Panc1 (cell line): ENCODE measurements around the gene RDX. TPM values are rescaled to one million over a fixed set of nuclear protein-coding genes. Genes with fewer than 3 reads are reported as not detected.

Experiments
- ATAC-seq: fragments of 200-7000 bp; cut with Tn5 transposase; 2 replicates; pipeline ENCODE4 v1.9.1; 2020; ENCODE audit warnings: mild to moderate bottlenecking, moderate library complexity
- BruUV-seq: library from RNA; stranded (reverse); fragments of 400-500 nt; replicated peaks from 2 replicates; lab custom pipeline; 2021; lab: Mats Ljungman, UMichigan
- CTCF ChIA-PET: fragments of 300-600 bp; sonication (Branson Sonifier 250); formaldehyde crosslinking; loops from one replicate; lab custom pipeline; 2022; ENCODE audit warnings: antibody characterized with exemption; lab: Charles Lee
- POLR2A ChIA-PET: fragments of 300-600 bp; sonication (Branson Sonifier 250); formaldehyde crosslinking; loops from one replicate; lab custom pipeline; 2022; ENCODE audit warnings: antibody characterized with exemption; lab: Charles Lee
- DNase-seq: peaks from one replicate; pipeline ENCODE4 v3.0.0-alpha.2; 2010; ENCODE audit warnings: low read depth, low spot score
- H3K27ac ChIP-seq: 2 replicates; pipeline ENCODE4 v1.5.1; 2011; ENCODE audit warnings: mild to moderate bottlenecking, low read length, inconsistent platforms
- H3K27me3 ChIP-seq: fragments of 200-500 bp; sonication (Bioruptor generic); 2 replicates; pipeline ENCODE4 v1.6.0; 2014; ENCODE audit warnings: low read length, inconsistent platforms; ENCODE audit not compliant: control insufficient read depth, insufficient read depth
- H3K36me3 ChIP-seq: fragments of 200-500 bp; sonication (Bioruptor generic); 2 replicates; pipeline ENCODE4 v1.5.1; 2014; ENCODE audit warnings: inconsistent platforms, mild to moderate bottlenecking, low read length, moderate library complexity; ENCODE audit not compliant: control insufficient read depth, insufficient read depth
- H3K4me1 ChIP-seq: 2 replicates; pipeline ENCODE4 v1.5.1; 2011; ENCODE audit warnings: inconsistent platforms, mild to moderate bottlenecking, low read length, moderate library complexity; ENCODE audit not compliant: control insufficient read depth, insufficient read depth
- H3K4me3 ChIP-seq, 2 experiments: 2 replicates each; pipeline ENCODE4 v1.5.1; 2011 to 2012; ENCODE audit warnings: low read depth in 2 of 2, low read length in 2 of 2, mild to moderate bottlenecking in 2 of 2, inconsistent platforms in 1 of 2, moderate library complexity in 1 of 2
- H3K9me3 ChIP-seq: fragments of 200-500 bp; sonication (Bioruptor generic); 2 replicates; pipeline ENCODE4 v1.5.1; 2014; ENCODE audit warnings: low read depth, mild to moderate bottlenecking, inconsistent platforms, low read length, moderate library complexity; ENCODE audit not compliant: control insufficient read depth, insufficient read depth
- POLR2AphosphoS5 ChIP-seq: IDR thresholded peaks from 2 replicates; pipeline ENCODE4 v1.6.1; 2012; ENCODE audit warnings: mild to moderate bottlenecking, low read depth, low read length, moderate library complexity
- REST ChIP-seq, 2 experiments: IDR thresholded peaks; 2 replicates each; pipeline ENCODE4 v1.6.1; 2011 to 2012; ENCODE audit warnings: low read depth in 2 of 2, control low read depth in 1 of 2, low read length in 1 of 2, mild to moderate bottlenecking in 1 of 2, moderate library complexity in 1 of 2; ENCODE audit not compliant: insufficient read depth in 1 of 2
- SIN3A ChIP-seq: IDR thresholded peaks from 2 replicates; pipeline ENCODE4 v1.6.1; 2012; ENCODE audit warnings: low read depth, mild to moderate bottlenecking, low read length, moderate library complexity, borderline replicate concordance; ENCODE audit not compliant: insufficient read depth
- TCF7L2 ChIP-seq: IDR thresholded peaks from 2 replicates; pipeline ENCODE4 v1.6.1; 2011; ENCODE audit warnings: mild to moderate bottlenecking, low read depth, low read length, inconsistent platforms
- in situ Hi-C: cut with HindIII; loops from 2 replicates; pipeline ENCODE4 v1.10.0; 2016; ENCODE audit warnings: low sequenced_read_pairs, low pct_unique_long_range_greater_than_20kb
- intact Hi-C: fragments of 100-400 bp; cut with micrococcal nuclease; formaldehyde crosslinking; loops from one replicate; pipeline ENCODE4 v1.10.0; 2022; ENCODE audit not compliant: unreplicated experiment
- total RNA-seq: library from RNA; stranded (reverse); gene quantifications from one replicate; pipeline ENCODE4 v1.2.1, GENCODE V29; 2021; ENCODE audit not compliant: unreplicated experiment
- TF ChIP-seq, protein P1 (sequence below): fragments of 450-650 bp; IDR thresholded peaks from 2 replicates; pipeline ENCODE4 v1.5.1; 2017; ENCODE audit warnings: mild to moderate bottlenecking

Gene RDX
- total RNA-seq, 1 experiment from 2014 or later, result 200 TPM

DNA sequence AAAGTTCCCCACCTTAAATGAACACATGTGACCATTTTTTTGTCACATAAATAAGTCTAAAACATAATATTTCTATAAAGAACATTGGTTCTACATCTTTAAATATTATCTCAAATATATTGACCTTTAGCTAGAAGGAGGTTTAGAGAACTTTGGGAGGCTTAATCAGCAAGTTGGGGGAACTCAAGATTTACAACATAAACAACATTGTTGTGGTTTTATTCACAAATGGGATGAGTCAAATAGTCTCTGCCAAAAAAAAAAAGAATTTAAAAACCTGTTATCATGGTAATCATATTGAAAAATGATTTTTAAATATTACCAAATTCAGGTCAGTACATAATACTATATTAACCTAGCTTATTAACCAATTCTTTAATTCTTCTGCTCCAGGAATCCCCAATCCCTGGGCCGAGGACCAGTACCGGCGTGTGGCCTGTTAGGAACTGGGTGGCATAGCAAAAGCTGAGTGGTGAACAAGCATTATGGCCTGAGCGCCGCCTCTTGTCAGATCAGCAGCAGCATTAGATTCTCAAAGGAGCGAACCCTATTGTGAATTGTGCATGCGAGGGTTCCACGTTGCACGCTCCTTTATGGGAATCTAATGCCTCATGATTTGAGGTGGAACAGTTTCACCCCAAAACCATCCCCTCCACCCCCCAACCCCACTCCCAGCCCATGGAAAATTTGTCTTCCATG, 98.2 kb downstream of the RDX start:
- no peak for DNase-seq
- Histone ChIP-seq H3K4me1 (peaks cover 8% of the 10 kb centered on the region; the same call in 1 of the 2 replicates), H3K9me3 (no peaks in the 10 kb centered on the region), H3K4me3 (no peak overlapping the region), H3K36me3 (no peaks in the 10 kb centered on the region), H3K27me3 (no peaks in the 10 kb centered on the region), H3K27ac (no peak overlapping the region)
- intact Hi-C loops (no loop called here), in situ Hi-C loops (no loop called here)
- TF ChIP-seq SIN3A (no peak), POLR2AphosphoS5 (no peak), REST (IDR thresholded peaks at IDR 0.05; ENCODE audit: insufficient read depth in 1 of 2, low read depth in 2 of 2, low read length in 1 of 2) (no peak), TCF7L2 (no peak)
- TF ChIP-seq, protein P1, sequence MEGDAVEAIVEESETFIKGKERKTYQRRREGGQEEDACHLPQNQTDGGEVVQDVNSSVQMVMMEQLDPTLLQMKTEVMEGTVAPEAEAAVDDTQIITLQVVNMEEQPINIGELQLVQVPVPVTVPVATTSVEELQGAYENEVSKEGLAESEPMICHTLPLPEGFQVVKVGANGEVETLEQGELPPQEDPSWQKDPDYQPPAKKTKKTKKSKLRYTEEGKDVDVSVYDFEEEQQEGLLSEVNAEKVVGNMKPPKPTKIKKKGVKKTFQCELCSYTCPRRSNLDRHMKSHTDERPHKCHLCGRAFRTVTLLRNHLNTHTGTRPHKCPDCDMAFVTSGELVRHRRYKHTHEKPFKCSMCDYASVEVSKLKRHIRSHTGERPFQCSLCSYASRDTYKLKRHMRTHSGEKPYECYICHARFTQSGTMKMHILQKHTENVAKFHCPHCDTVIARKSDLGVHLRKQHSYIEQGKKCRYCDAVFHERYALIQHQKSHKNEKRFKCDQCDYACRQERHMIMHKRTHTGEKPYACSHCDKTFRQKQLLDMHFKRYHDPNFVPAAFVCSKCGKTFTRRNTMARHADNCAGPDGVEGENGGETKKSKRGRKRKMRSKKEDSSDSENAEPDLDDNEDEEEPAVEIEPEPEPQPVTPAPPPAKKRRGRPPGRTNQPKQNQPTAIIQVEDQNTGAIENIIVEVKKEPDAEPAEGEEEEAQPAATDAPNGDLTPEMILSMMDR, result no peak
- ATAC-seq, result no peak
- no TSS peak for BruUV-seq
- ChIA-PET CTCF (no interaction called here), POLR2A (no interaction called here)

- H3K4me1 ChIP-seq, result peaks cover 8% of the 10 kb centered on the region; the same call in 1 of the 2 replicates
- H3K36me3 ChIP-seq, result no peaks in the 10 kb centered on the region
- ChIA-PET CTCF (no interaction called here), POLR2A (no interaction called here)
- in situ Hi-C loops, result no loop called here
- no peak overlapping the region for H3K4me3 ChIP-seq
- H3K9me3 ChIP-seq, result no peaks in the 10 kb centered on the region
- TF ChIP-seq POLR2AphosphoS5, result no peak
- TF ChIP-seq, protein P1, result no peak
- no peak for TF ChIP-seq TCF7L2
- no peak for TF ChIP-seq SIN3A
- TF ChIP-seq REST (IDR thresholded peaks at IDR 0.05; ENCODE audit: insufficient read depth in 1 of 2, low read depth in 2 of 2, low read length in 1 of 2), result no peak
- no peaks in the 10 kb centered on the region for H3K27me3 ChIP-seq
- intact Hi-C loops, result no loop called here
- BruUV-seq, result no TSS peak
- DNase-seq, result no peak
- H3K27ac ChIP-seq, result no peak overlapping the region
- ATAC-seq, result no peak
Observed at GRCh38 chr11:110196884-110197420, 99.5 kb downstream of the RDX start.
